ENCODE measurements around the gene EIF3D. TPM values are rescaled to one million over a fixed set of nuclear protein-coding genes. Genes with fewer than 3 reads are reported as not detected.
A peak's percentile ranks its signal among the peaks of the same experiment; 100 is the strongest.

Gene EIF3D
- total RNA-seq, 1 donor from 2014 or later, result 150 TPM

GRCh38 chr22:36550701-36551495, 21.9 kb upstream of the EIF3D start:
- Mint-ChIP-seq H3K4me3 (ENCODE audit: unreplicated experiment) (no peak overlapping the region), H3K27ac (ENCODE audit: unreplicated experiment) (no peak overlapping the region), H3K9me3 (ENCODE audit: unreplicated experiment) (no peaks in the 10 kb centered on the region), H3K4me1 (ENCODE audit: unreplicated experiment) (peaks cover 2% of the 10 kb centered on the region), H3K36me3 (ENCODE audit: unreplicated experiment) (no peaks in the 10 kb centered on the region), H3K27me3 (ENCODE audit: unreplicated experiment) (peaks cover 32% of the 10 kb centered on the region)
- no peak for DNase-seq (ENCODE audit: extremely low spot score, unreplicated experiment)
- TF ChIP-seq CTCF (IDR thresholded peaks at IDR 0.05), result no peak

- no peak for DNase-seq (ENCODE audit: extremely low spot score, unreplicated experiment)
- Mint-ChIP-seq H3K4me1 (ENCODE audit: unreplicated experiment) (peaks cover 2% of the 10 kb centered on the region), H3K27me3 (ENCODE audit: unreplicated experiment) (peaks cover 24% of the 10 kb centered on the region), H3K27ac (ENCODE audit: unreplicated experiment) (no peak overlapping the region), H3K9me3 (ENCODE audit: unreplicated experiment) (no peaks in the 10 kb centered on the region), H3K4me3 (ENCODE audit: unreplicated experiment) (no peak overlapping the region), H3K36me3 (ENCODE audit: unreplicated experiment) (no peaks in the 10 kb centered on the region)
- no peak for TF ChIP-seq CTCF (IDR thresholded peaks at IDR 0.05)
These were observed 20.1 kb upstream of the EIF3D start for GRCh38 chr22:36549033-36549432.

GRCh38 chr22:36548606-36549005, 19.6 kb upstream of the EIF3D start:
- H3K27me3 Mint-ChIP-seq (ENCODE audit: unreplicated experiment), result peaks cover 22% of the 10 kb centered on the region
- H3K4me3 Mint-ChIP-seq (ENCODE audit: unreplicated experiment), result no peak overlapping the region
- no peak overlapping the region for H3K27ac Mint-ChIP-seq (ENCODE audit: unreplicated experiment)
- TF ChIP-seq CTCF (IDR thresholded peaks at IDR 0.05), result no peak
- no peaks in the 10 kb centered on the region for H3K36me3 Mint-ChIP-seq (ENCODE audit: unreplicated experiment)
- no peak for DNase-seq (ENCODE audit: extremely low spot score, unreplicated experiment)
- H3K4me1 Mint-ChIP-seq (ENCODE audit: unreplicated experiment), result peaks cover 2% of the 10 kb centered on the region
- no peaks in the 10 kb centered on the region for H3K9me3 Mint-ChIP-seq (ENCODE audit: unreplicated experiment)

GRCh38 chr22:36546932-36547331, 18.0 kb upstream of the EIF3D start:
- TF ChIP-seq CTCF (IDR thresholded peaks at IDR 0.05), result no peak
- Mint-ChIP-seq H3K4me1 (ENCODE audit: unreplicated experiment) (peaks cover 2% of the 10 kb centered on the region), H3K4me3 (ENCODE audit: unreplicated experiment) (no peak overlapping the region), H3K27ac (ENCODE audit: unreplicated experiment) (no peak overlapping the region), H3K36me3 (ENCODE audit: unreplicated experiment) (no peaks in the 10 kb centered on the region), H3K9me3 (ENCODE audit: unreplicated experiment) (no peaks in the 10 kb centered on the region), H3K27me3 (ENCODE audit: unreplicated experiment) (peaks cover 18% of the 10 kb centered on the region)
- DNase-seq (ENCODE audit: extremely low spot score, unreplicated experiment), result no peak

- no peak for DNase-seq (ENCODE audit: extremely low spot score, unreplicated experiment)
- H3K4me1 Mint-ChIP-seq (ENCODE audit: unreplicated experiment), result peaks cover 2% of the 10 kb centered on the region
- H3K27ac Mint-ChIP-seq (ENCODE audit: unreplicated experiment), result no peak overlapping the region
- H3K4me3 Mint-ChIP-seq (ENCODE audit: unreplicated experiment), result no peak overlapping the region
- peak; percentile 88 for TF ChIP-seq CTCF (IDR thresholded peaks at IDR 0.05)
- H3K27me3 Mint-ChIP-seq (ENCODE audit: unreplicated experiment), result peaks cover 13% of the 10 kb centered on the region
- H3K36me3 Mint-ChIP-seq (ENCODE audit: unreplicated experiment), result no peaks in the 10 kb centered on the region
- H3K9me3 Mint-ChIP-seq (ENCODE audit: unreplicated experiment), result no peaks in the 10 kb centered on the region
These were observed 17.3 kb upstream of the EIF3D start for GRCh38 chr22:36546092-36546804.

Measured in osteocyte (in vitro differentiated cells).